Hepatic stellate cell (primary cell): Measurements from ENCODE around the gene TRIM47.

Source experiments
- DNase-seq: peaks from one replicate; pipeline ENCODE4 v3.0.0; 2011; ENCODE audit warnings: low spot score

TRIM47 gene

GRCh38 chr17:75830164-75831031 lies 48.0 kb downstream of the TRIM47 start:
- DNase-seq, result no peak

- DNase-seq, result no peak
Measured at GRCh38 chr17:75829747-75830146, 48.6 kb downstream of the TRIM47 start.

- no peak for DNase-seq
Measured at GRCh38 chr17:75828741-75829140, 49.6 kb downstream of the TRIM47 start.

GRCh38 chr17:75828076-75828400 lies 50.3 kb downstream of the TRIM47 start:
- no peak for DNase-seq

GRCh38 chr17:75827308-75828075 lies 50.9 kb downstream of the TRIM47 start:
- peak; percentile 94 for DNase-seq

GRCh38 chr17:75826561-75827307 lies 51.6 kb downstream of the TRIM47 start:
- DNase-seq, result no peak

- DNase-seq, result no peak
Measured at GRCh38 chr17:75825748-75826370, 52.5 kb downstream of the TRIM47 start.

GRCh38 chr17:75825149-75825552 lies 53.2 kb downstream of the TRIM47 start:
- DNase-seq, result no peak

GRCh38 chr17:75824666-75825065 lies 53.7 kb downstream of the TRIM47 start:
- no peak for DNase-seq
